GM18909 (cell line): ENCODE data around the gene TYMS.

Experiments
- ATAC-seq: cut with Tn5 transposase; IDR thresholded peaks from one replicate; pipeline ENCODE4 v1.9.1; 2021; ENCODE audit warnings: mild to moderate bottlenecking; ENCODE audit not compliant: unreplicated experiment, poor library complexity

Gene TYMS

DNA sequence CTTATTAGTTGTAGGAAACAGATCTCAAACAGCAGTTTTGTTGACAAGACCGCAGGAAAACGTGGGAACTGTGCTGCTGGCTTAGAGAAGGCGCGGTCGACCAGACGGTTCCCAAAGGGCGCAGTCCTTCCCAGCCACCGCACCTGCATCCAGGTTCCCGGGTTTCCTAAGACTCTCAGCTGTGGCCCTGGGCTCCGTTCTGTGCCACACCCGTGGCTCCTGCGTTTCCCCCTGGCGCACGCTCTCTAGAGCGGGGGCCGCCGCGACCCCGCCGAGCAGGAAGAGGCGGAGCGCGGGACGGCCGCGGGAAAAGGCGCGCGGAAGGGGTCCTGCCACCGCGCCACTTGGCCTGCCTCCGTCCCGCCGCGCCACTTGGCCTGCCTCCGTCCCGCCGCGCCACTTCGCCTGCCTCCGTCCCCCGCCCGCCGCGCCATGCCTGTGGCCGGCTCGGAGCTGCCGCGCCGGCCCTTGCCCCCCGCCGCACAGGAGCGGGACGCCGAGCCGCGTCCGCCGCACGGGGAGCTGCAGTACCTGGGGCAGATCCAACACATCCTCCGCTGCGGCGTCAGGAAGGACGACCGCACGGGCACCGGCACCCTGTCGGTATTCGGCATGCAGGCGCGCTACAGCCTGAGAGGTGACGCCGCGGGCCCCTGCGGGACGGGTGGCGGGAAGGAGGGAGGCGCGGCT, at the start of gene TYMS:
TYMS (plus strand) TSS at position 343 of the 690 bp plus-strand sequence; CDS start at position 433, 90 bp downstream.
- ATAC-seq: peak; percentile 54

DNA sequence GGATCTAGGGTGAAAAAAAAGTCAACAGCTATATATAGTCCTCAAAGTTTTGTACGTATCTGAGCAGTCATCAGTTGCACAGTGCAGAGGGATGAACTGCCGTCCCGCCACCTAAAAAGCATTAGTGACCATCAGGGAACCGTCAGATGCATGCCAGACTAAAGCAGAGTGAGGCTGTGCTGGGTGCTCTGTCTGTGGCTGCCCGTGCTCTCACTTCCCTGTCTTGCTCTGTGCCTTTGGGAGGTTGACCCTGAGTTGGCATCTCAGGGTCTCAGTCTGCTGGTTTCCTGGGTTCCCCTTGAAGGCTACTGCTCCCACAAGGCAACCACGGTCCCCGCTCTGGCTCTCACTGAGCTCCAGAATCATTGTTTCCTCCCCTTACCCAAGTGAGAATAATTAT, 49.5 kb upstream of the TYMS start:
- ATAC-seq: no peak

DNA sequence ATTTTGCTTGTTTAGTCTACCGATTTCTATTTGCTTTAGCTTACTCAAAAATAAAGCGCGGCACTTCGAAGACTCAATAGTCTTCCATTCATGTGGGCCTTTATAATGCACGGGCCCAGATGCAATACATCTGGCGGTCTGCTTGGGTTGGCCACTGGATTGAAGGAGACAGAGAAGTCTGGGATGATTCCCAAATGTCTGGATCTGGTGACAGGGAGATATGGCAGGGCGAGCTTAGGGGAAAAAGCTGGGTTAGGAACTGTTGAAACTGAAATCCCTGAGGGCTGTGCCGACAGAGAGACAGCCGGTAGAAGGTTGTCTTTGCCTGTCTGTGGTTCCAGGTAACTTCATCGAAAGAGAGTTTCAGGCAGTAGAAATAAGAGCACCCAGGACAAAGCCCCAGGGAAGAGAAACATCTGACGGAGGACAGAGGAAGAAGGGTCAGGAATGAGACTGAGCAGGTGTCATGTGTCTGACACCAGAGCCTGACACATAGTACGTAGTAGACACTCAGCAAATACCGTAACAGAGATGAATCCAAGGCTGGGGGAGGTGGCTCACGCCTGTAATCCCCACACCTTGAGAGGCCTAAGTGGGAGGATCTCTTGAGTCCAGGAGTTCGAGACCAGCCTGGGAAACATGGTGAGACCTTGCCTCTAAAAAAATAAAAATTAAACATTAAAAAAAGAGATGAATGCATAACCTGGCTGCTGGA, 47.1 kb upstream of the TYMS start:
- no peak for ATAC-seq

DNA sequence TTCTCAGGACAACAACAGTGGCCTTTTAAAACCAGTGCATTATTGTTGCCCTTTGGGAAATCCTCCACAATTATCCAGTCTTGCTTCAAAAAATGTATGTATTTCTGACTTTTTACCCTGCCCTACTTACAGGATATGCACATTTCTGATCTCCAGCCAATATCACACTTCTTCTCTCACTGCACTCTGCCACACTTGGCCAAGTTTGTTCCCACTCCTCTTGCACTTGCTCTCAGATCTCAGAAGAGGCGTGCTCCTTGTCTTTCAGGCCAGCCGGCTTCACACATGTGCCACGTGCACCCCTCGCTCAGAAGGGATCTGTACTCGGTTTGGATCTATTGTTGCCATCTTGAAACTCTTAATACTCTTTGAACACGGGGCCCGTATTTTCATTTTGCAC, 45.3 kb upstream of the TYMS start:
- no peak for ATAC-seq

DNA sequence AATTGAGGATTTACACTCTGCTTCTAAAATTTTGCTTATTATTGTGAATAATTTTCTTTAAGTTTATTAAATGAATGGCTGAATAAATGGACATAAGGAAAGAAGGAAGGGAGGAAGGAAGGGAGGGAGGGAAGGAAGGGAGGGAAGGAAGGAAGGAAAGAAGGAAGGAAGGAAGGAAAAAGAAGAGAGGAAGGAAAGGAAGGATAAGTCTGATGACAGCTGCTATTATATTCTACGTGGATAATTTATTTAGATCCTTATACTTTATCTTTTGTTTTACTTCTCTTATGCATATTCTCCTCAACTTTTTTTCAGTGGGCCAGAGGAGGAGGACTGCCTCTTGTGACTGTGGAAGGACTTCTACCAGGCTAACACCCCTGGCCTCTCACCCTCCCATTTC, 43.3 kb upstream of the TYMS start:
- ATAC-seq: no peak

DNA sequence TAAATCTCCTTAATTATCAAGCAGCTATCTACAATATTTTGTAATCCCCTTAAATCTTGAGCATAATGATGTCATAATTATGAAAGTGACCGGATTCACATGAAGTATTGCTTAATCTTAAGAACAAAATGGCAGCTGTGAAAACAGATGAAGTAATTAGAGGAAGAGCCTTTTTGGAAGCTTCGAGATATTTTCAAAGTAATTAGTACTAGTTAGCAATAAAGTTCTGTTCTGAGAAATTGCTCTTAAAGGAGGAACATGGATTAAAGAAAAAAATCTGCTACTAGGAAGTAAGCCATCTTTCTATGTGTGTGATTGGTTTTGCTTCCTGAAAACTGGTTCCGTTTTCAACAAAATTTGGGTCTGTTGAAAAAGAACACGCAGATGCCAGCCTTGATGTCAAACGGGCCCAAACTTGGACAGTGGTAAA, 42.3 kb upstream of the TYMS start:
- no peak for ATAC-seq

DNA sequence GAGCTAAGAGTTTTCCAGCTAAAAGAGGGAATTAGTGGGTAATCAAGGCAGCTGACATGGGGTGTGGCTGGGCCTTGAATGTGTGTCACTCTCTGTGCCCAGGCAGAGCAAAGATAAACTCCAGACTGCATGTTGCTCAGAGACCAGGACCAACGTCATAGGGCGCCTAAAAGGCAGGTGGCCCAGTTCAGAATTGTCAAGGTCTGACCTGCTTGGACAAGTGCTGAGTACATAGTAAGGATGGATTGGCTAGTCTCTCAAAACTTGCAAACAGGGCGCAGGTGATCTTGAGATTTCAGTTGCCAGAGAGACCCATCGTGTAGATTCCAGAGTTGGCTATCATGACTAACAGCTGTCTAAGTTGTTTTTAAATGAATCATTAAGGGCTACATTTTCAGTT, 41.7 kb upstream of the TYMS start:
- no peak for ATAC-seq

DNA sequence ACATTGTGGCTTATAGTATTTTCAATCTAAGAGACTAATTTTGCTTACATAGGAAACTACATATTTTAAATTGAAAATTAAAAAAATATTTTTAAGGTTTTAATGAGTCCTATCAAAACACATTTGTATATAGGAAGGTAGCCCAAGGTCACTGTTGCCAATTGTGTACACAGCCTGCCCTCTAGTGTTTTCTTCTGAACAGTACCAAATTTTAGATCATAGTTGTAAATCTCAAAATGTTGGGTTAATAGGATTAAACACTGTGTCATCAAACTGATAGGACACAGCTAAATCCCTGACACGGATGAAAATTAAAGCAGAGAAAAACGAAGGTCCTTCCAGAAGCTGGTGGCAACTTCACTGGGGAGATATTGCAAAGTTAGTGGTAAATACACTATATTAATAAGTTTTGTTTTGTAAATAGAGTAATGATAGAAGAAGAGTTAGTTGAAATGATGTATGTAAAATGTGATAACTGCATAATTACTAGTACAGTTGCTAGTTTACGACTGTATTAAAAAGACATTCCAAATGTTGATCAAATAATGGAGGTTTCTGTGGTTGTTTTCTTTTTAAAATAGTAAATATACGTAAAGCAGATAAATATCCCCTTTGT, 41.0 kb upstream of the TYMS start:
- peak; percentile 63 for ATAC-seq

DNA sequence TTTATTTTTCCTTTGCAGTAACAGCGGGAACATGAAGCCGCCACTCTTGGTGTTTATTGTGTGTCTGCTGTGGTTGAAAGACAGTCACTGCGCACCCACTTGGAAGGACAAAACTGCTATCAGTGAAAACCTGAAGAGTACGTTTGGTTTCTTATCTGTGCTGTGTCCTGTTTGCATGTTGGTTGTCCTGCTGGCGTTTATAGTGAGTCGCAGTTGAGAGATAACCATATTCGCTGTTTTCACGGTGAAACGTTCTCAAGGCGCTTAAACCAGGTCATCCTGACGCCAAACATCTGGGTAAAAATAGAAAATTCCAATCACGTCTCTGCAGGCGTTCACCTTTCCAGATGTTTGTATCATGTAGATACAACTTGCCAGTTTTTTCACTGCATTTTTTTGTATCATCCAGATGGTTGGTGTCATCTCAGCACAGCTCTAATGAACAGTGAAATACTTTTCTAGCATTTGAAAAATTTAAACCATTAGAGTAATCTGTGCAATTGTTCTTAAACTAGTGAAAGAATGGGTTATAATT, 39.4 kb upstream of the TYMS start:
- ATAC-seq: no peak

DNA sequence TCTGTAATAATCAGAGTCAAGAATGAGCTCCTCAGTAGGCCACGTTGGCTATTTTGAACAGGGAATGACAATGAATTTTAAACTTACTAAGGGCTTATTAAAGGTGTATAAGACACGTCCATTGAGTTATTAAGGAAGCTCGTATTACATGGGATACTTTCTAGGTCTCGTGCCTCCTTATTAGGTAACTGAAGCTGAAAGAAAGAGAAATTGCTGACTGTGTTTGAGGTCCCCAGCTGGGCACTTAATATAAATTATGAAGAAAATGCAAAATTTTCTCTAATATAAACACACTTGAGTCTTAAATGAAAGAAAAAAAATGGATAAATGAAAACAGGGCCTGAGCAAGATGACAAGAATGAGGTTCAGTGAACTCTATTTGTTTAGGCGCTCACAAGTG, 38.8 kb upstream of the TYMS start:
- ATAC-seq: no peak

DNA sequence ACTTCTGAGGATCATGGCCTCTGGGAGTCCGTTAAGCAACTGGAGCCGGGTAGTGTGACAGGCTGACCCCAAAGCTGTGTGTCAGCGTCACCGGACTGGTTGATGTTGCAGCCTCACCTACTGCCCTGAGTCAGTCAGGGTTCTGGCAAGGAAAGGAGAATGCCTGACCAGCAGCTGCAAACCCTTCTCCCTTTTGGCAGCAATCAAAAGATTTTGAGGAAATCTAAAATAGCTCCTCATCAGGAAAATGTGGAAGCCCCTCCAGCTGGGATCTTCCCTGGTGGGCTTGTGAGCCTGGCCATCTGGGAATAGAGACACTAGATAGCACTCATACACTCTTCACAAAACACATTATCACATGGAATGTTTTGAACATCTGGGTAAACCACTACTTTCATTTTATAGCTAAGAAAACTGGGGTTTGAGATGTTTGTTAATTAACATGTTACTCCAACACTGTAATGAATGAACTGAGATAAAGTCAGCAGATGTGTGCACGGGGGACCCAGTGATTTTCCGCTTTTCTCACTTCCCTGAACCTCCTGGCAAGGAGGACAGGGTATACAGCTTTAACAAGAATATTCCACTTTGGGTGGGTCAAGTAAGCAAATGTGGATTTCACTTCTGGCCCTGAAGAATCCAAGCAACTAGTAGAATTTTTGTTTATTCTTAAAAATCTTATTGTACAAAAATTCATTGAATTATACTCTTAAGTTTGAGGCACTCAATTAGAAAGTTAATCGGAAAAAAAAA, 36.0 kb upstream of the TYMS start:
- no peak for ATAC-seq

DNA sequence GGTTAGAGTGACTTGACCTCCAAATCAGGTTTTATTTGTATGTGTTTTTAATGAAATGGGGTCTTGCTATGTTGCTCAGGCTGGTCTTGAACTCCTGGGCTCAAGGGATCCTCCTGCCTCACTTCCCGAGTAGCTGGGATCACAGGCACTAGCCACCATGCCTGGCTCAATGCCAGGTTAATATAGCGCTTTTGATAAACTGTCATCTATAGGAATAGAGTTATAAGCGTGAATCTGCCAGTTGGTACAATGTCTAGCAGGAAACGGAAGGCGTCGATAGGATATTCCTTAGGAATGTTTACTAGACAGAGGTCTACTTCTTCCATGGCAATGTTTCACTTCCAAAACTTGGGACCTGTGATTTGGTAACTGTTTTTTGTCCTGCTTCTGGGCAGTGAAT, 35.2 kb upstream of the TYMS start:
- no peak for ATAC-seq

DNA sequence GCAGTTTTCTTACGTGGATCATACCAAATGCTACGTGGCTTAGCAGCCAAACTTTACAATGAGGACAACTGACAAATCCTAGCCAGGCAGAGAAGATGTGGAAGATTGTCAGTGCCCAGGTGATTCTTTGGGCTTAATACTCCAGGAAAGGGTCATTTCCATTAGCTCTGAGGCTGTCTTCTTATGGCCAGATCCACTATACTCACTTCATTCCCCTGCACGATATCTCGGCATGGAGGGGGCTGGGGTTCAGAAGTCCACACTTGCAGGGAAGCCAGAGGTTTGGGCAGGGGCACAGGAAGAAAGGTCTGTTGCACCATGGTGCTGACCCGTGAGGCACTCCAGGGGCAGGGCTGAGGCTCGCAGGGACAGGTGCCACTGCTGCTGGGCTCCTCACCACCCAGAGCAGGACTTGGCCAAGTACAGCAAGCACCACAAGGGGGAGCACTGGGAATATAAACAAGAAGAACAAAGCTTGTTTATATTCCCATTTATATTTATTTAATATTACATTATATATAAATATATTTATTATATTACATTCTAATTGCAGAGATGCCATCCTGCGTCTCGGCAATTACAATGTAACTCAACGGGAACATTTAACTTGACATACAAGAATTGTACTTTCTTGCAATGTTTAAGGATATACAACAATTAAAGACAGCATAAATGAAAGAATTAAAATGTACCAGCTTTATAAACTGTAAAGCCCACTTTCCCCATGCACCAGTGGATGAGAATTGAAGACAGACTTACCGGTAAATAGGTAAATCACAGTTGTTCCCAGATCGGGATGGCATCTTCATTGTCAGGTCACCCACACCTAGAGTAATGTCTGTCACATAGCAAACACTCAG, 33.5 kb upstream of the TYMS start:
- ATAC-seq: peak; percentile 65

DNA sequence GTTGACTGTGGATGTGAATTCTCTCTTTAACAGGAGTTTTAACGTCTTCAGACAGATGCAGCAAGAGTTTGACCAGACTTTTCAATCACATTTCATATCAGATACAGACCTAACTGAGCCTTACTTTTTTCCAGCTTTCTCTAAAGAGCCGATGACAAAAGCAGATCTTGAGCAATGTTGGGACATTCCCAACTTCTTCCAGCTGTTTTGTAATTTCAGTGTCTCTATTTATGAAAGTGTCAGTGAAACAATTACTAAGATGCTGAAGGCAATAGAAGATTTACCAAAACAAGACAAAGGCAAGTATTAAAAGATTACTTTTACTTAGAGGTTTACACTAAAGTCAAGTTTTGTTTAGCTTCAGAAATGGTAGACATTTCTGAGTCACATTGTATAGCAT, 30.2 kb upstream of the TYMS start:
- no peak for ATAC-seq

DNA sequence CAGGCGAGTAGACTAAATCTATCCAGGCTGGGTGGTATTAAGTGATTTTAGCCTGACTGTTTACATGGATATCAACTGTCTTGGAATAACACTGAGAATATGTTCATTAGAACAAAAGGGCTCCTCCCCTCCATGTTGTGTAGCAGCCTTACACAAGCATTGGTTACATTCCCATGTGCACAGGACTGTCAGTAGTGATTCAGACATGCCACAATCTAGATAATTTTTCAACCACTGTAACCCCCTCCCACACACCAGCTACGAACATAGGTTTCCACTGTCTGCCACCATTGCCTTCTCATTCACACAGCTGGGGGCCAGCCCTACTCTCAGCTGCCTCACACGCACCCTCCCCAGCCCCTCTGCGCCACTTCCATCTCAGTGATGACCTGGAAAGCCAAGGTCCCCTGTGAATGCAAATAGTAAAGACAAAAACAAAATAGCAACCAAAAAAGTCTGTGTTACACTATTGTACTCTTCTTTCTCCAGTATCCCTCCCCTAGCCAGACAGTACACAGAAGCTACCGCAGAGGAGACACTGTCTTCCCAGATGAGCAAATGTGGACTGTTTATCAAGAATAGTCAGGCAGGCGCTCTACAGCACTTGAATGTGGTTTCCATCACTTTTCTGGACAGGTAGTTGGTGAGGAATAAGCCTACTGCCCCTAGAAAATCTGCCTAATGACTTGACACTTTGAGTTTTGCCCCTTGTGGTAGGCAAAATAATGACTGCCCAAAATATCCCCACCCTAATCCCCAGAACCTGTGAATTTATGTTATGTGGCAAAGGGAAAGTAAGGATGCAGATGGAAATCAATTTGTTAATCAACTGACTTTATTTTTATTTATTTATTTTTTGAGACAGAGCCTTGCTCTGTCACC, 27.9 kb upstream of the TYMS start:
- ATAC-seq: no peak

DNA sequence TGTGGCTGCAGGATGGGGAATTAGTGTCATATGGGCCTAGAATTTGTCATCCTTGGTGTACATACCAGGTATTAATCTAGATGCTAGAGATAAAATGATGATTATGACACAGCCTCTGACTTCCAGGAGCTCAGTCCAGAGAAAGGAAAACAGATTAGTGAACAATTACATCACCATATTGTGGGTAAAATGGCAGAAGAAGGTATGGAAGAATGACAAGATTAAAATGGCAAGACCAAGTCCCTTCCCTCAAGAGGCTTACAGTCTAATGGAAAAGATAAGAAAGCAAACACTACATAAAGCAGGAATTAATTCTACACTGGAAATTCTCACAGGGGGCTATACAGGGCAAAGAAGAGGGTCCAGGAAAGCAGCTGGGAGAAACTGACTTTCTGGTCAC, 25.9 kb upstream of the TYMS start:
- no peak for ATAC-seq

DNA sequence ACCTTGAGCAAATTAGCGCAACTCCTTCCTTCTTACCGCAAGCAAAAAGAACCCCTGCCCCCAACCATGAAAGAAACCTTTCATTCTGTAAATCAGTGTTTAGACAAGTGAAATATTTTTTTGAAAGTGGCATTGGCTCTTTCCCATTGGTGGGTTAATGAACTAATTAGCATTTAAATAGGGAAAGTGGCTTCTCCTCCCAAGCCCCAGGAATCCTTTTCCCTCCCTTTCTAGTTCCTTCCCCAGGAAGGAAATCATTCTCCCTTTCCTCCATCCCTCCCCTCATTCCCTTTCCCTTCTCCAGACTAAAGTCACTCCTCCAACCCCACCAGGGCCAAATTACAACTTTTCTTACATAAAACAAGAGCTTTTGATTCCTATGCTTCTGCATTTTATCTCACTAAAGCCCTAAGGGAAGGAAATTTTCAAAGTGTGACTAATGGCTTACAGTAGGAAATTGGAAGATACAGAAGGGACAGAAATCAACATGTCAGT, 22.9 kb upstream of the TYMS start:
- ATAC-seq: no peak

DNA sequence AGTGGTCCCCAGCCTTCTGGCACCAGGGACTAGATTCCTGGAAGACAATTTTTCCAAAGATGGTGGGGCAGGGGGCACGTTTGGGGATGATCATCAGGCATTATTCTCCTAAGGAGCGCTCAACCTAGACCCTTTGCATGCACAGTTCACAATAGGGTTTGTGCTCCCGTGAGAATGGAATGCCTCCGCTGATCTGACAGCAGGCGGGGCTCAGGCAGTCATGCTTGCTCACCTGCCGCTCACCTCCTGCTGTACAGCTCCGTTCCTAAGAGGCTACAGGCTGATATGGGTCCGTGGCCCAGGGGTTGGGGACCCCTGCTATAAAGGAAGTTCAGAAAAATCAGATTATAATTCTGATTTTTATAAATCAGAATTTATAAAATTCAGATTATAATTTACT, 22.3 kb upstream of the TYMS start:
- no peak for ATAC-seq

DNA sequence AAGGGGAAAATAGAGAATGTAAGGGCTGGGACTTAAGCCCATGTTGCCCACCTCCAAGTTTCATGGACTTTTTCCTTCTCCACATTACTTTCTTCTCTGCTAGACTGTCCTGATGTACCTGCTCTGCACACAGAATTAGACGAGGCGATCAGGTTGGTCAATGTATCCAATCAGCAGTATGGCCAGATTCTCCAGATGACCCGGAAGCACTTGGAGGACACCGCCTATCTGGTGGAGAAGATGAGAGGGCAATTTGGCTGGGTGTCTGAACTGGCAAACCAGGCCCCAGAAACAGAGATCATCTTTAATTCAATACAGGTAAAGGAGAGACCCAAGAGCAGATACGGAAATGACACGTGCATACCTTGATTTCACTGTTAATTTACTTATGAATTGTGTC, 16.2 kb upstream of the TYMS start:
- ATAC-seq: no peak
